A673 (cell line): ENCODE measurements around the gene ZNF24.

Experiments used
- EZH2 ChIP-seq: fragments of 200-600 bp; sonication (generic); IDR thresholded peaks from 2 replicates; pipeline ENCODE4 v1.6.1; 2017; ENCODE audit warnings: borderline replicate concordance, low read depth, mild to moderate bottlenecking, mixed read lengths, antibody characterized with exemption, low read length; ENCODE audit not compliant: poor library complexity, severe bottlenecking
- TF ChIP-seq, protein P1 (sequence below): fragments of 300-800, 200-600 bp; sonication (generic); conservative IDR thresholded peaks from 2 replicates; pipeline ENCODE4 v1.5.1; 2017; ENCODE audit warnings: low read depth, mild to moderate bottlenecking, antibody characterized with exemption, low read length, moderate library complexity, mixed read lengths

- TF ChIP-seq EZH2 = no peak
- TF ChIP-seq, protein P1, sequence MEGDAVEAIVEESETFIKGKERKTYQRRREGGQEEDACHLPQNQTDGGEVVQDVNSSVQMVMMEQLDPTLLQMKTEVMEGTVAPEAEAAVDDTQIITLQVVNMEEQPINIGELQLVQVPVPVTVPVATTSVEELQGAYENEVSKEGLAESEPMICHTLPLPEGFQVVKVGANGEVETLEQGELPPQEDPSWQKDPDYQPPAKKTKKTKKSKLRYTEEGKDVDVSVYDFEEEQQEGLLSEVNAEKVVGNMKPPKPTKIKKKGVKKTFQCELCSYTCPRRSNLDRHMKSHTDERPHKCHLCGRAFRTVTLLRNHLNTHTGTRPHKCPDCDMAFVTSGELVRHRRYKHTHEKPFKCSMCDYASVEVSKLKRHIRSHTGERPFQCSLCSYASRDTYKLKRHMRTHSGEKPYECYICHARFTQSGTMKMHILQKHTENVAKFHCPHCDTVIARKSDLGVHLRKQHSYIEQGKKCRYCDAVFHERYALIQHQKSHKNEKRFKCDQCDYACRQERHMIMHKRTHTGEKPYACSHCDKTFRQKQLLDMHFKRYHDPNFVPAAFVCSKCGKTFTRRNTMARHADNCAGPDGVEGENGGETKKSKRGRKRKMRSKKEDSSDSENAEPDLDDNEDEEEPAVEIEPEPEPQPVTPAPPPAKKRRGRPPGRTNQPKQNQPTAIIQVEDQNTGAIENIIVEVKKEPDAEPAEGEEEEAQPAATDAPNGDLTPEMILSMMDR = peak; percentile 89
Observed at GRCh38 chr18:35386600-35387100, 42.4 kb upstream of the ZNF24 start.
